GM23338 (cell line): ENCODE data around the gene LCE6A. TPM values are rescaled to one million over a fixed set of nuclear protein-coding genes. Genes with fewer than 3 reads are reported as not detected.

Experiments used
- ATAC-seq: fragments of 200-7000 bp; cut with Tn5 transposase; 3 replicates; pipeline ENCODE4 v1.9.1; 2020
- DNase-seq: peaks from one replicate; pipeline ENCODE4 v3.0.0-alpha.2; 2015; ENCODE audit warnings: low spot score
- H2AFZ ChIP-seq: fragments of 200-600 bp; sonication (generic); 2 replicates; pipeline ENCODE4 v1.8.0; 2016; ENCODE audit warnings: antibody characterized with exemption, mild to moderate bottlenecking, moderate library complexity
- H3F3A ChIP-seq: fragments of 200-600 bp; sonication (generic); replicated peaks from 2 replicates; pipeline ENCODE4 v1.8.0; 2017; ENCODE audit warnings: antibody characterized with exemption, mixed run types, low read depth
- H3K27ac ChIP-seq: fragments of 200-600 bp; sonication (generic); 2 replicates; pipeline ENCODE4 v1.6.1; 2016; ENCODE audit warnings: low read depth
- H3K27me3 ChIP-seq: fragments of 200-600 bp; sonication (generic); 2 replicates; pipeline ENCODE4 v1.8.0; 2016; ENCODE audit warnings: mild to moderate bottlenecking, mixed run types, moderate library complexity; ENCODE audit not compliant: insufficient read depth
- H3K36me3 ChIP-seq: fragments of 200-600 bp; sonication (generic); 2 replicates; pipeline ENCODE4 v1.8.0; 2016; ENCODE audit warnings: mild to moderate bottlenecking; ENCODE audit not compliant: insufficient read depth
- H3K4me1 ChIP-seq: fragments of 200-600 bp; sonication (generic); 2 replicates; pipeline ENCODE4 v1.8.0; 2016; ENCODE audit warnings: mild to moderate bottlenecking, moderate library complexity; ENCODE audit not compliant: insufficient read depth
- H3K4me2 ChIP-seq: fragments of 200-600 bp; sonication (generic); 2 replicates; pipeline ENCODE4 v1.7.1; 2017; ENCODE audit warnings: mixed run types
- H3K4me3 ChIP-seq: fragments of 200-600 bp; sonication (generic); 2 replicates; pipeline ENCODE4 v1.6.1; 2016; ENCODE audit warnings: mixed run types
- H3K79me2 ChIP-seq: fragments of 200-600 bp; sonication (generic); replicated peaks from 2 replicates; pipeline ENCODE4 v1.8.0; 2017; ENCODE audit warnings: mild to moderate bottlenecking; ENCODE audit not compliant: insufficient read depth
- H3K9me2 ChIP-seq: fragments of 200-600 bp; sonication (generic); 2 replicates; pipeline ENCODE4 v1.8.0; 2017; ENCODE audit not compliant: insufficient read depth
- H4K20me1 ChIP-seq: fragments of 200-600 bp; sonication (generic); replicated peaks from 2 replicates; pipeline ENCODE4 v1.8.0; 2017; ENCODE audit warnings: mild to moderate bottlenecking; ENCODE audit not compliant: insufficient read depth
- H3K27ac Mint-ChIP-seq: 2 replicates; pipeline ENCODE4 v1.8.0; 2020; ENCODE audit warnings: inconsistent platforms, mild to moderate bottlenecking, moderate library complexity, mixed read lengths
- H3K27me3 Mint-ChIP-seq: 3 replicates; pipeline ENCODE4 v1.8.0; 2022; ENCODE audit warnings: low read depth, mild to moderate bottlenecking, moderate library complexity, mixed read lengths, inconsistent platforms; ENCODE audit not compliant: insufficient read depth, poor library complexity
- H3K36me3 Mint-ChIP-seq: 3 replicates; pipeline ENCODE4 v1.8.0; 2021; ENCODE audit warnings: low read depth, mild to moderate bottlenecking, inconsistent platforms, moderate library complexity, mixed read lengths
- H3K4me1 Mint-ChIP-seq: 3 replicates; pipeline ENCODE4 v1.8.0; 2020; ENCODE audit warnings: mild to moderate bottlenecking, inconsistent platforms, mixed read lengths
- H3K4me3 Mint-ChIP-seq: 3 replicates; pipeline ENCODE4 v1.8.0; 2021; ENCODE audit warnings: moderate library complexity, mild to moderate bottlenecking, inconsistent platforms, mixed read lengths
- H3K9me3 Mint-ChIP-seq: 3 replicates; pipeline ENCODE4 v1.8.0; 2020; ENCODE audit warnings: moderate library complexity, mild to moderate bottlenecking, inconsistent platforms, mixed read lengths
- CREB1 ChIP-seq: fragments of 250-450 bp; sonication (Bioruptor Pico); IDR thresholded peaks from 2 replicates; pipeline ENCODE4 v1.5.0; 2020; ENCODE audit warnings: low read depth, mild to moderate bottlenecking, moderate library complexity
- EZH2 ChIP-seq: fragments of 200-600 bp; sonication (generic); IDR thresholded peaks from one replicate; pipeline ENCODE4 v1.8.0; 2017; ENCODE audit warnings: antibody characterized with exemption, mild to moderate bottlenecking, low read depth; ENCODE audit not compliant: unreplicated experiment
- EZH2phosphoT487 ChIP-seq: fragments of 200-600 bp; sonication (generic); IDR thresholded peaks from one replicate; pipeline ENCODE4 v1.8.1; 2018; ENCODE audit warnings: antibody characterized with exemption; ENCODE audit not compliant: unreplicated experiment
- JUNB ChIP-seq: IDR thresholded peaks from one replicate; pipeline ENCODE4 v1.6.1; 2016; ENCODE audit warnings: antibody characterized with exemption; ENCODE audit not compliant: unreplicated experiment
- POLR2AphosphoS5 ChIP-seq: IDR thresholded peaks from 2 replicates; pipeline ENCODE4 v1.6.1; 2016; ENCODE audit warnings: antibody characterized with exemption, low read depth
- REST ChIP-seq: IDR thresholded peaks from one replicate; pipeline ENCODE4 v1.6.1; 2018; ENCODE audit warnings: antibody characterized with exemption; ENCODE audit not compliant: unreplicated experiment
- STAT1 ChIP-seq: IDR thresholded peaks from one replicate; pipeline ENCODE4 v1.6.1; 2016; ENCODE audit warnings: antibody characterized with exemption; ENCODE audit not compliant: unreplicated experiment
- ZNF462 ChIP-seq: fragments of 250-450 bp; sonication (Bioruptor Pico); IDR thresholded peaks from 2 replicates; pipeline ENCODE4 v1.5.0; 2020; ENCODE audit warnings: mild to moderate bottlenecking, moderate library complexity
- polyA plus RNA-seq: library from polyadenylated mRNA; unstranded; fragments of >200 nt; fragmentation: Nextera tagmentation; extraction: Ambion mirVana; gene quantifications from 2 replicates; pipeline ENCODE4 v1.2.1, GENCODE V29; 2016
- total RNA-seq: library from RNA; depleted of rRNA; stranded (reverse); fragments of >200 nt; shearing (Covaris generic); gene quantifications from 2 replicates; pipeline ENCODE4 v1.2.3, GENCODE V29; 2014
- TF ChIP-seq, protein P1 (sequence below), 2 experiments: fragments of 200-600 bp in 1 of 2; sonication (generic) in 1 of 2; conservative IDR thresholded peaks; 2 replicates each; pipeline versions ENCODE4 v1.5.1 to v1.6.1; 2016 to 2017; ENCODE audit warnings: antibody characterized with exemption in 2 of 2, low read depth in 2 of 2, mild to moderate bottlenecking in 2 of 2, moderate library complexity in 1 of 2
- TF ChIP-seq, protein P2 (sequence below): IDR thresholded peaks from 2 replicates; pipeline ENCODE4 v1.6.1; 2016; ENCODE audit warnings: antibody characterized with exemption

LCE6A gene
- total and polyA plus RNA-seq, 2 experiments from 2014 or later = not detected

DNA sequence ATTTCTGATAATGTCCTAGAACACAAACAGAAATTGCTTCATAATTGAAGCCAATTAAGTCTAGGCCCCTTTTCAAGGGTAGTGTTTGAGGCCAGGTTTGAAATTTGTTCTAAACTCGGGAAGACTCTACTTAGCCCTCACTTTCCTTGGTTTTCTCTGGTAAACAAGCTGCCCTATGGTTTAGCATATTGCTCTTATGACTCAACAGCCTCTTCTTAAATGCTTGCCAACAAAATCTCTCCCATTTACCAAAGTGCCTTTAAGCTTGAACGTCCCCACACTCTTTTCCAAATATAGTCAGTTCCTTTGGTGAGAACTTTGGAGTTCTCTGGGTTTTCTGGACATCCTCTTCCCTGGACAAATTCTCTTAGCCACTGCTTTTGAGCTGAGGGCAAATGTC is 5.8 kb upstream of the LCE6A start:
- Histone ChIP-seq H3K4me3 (no peak overlapping the region), H3K79me2 (no peaks in the 10 kb centered on the region), H3K4me1 (no peaks in the 10 kb centered on the region), H3K4me2 (no peak overlapping the region), H3K27ac (no peak overlapping the region), H3K9me2 (no peaks in the 10 kb centered on the region), H3F3A (no peaks in the 10 kb centered on the region), H4K20me1 (no peaks in the 10 kb centered on the region), H3K27me3 (no peaks in the 10 kb centered on the region), H2AFZ (no peak overlapping the region), H3K36me3 (no peaks in the 10 kb centered on the region)
- TF ChIP-seq POLR2AphosphoS5 (no peak), REST (no peak), EZH2phosphoT487 (no peak), CREB1 (CRISPR knock-in tag) (no peak), JUNB (no peak), STAT1 (no peak), ZNF462 (no peak), EZH2 (no peak)
- TF ChIP-seq, protein P1, sequence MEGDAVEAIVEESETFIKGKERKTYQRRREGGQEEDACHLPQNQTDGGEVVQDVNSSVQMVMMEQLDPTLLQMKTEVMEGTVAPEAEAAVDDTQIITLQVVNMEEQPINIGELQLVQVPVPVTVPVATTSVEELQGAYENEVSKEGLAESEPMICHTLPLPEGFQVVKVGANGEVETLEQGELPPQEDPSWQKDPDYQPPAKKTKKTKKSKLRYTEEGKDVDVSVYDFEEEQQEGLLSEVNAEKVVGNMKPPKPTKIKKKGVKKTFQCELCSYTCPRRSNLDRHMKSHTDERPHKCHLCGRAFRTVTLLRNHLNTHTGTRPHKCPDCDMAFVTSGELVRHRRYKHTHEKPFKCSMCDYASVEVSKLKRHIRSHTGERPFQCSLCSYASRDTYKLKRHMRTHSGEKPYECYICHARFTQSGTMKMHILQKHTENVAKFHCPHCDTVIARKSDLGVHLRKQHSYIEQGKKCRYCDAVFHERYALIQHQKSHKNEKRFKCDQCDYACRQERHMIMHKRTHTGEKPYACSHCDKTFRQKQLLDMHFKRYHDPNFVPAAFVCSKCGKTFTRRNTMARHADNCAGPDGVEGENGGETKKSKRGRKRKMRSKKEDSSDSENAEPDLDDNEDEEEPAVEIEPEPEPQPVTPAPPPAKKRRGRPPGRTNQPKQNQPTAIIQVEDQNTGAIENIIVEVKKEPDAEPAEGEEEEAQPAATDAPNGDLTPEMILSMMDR (conservative IDR thresholded peaks at IDR 0.05; ENCODE audit: low read depth in 2 of 2) = no peak
- TF ChIP-seq, protein P2, sequence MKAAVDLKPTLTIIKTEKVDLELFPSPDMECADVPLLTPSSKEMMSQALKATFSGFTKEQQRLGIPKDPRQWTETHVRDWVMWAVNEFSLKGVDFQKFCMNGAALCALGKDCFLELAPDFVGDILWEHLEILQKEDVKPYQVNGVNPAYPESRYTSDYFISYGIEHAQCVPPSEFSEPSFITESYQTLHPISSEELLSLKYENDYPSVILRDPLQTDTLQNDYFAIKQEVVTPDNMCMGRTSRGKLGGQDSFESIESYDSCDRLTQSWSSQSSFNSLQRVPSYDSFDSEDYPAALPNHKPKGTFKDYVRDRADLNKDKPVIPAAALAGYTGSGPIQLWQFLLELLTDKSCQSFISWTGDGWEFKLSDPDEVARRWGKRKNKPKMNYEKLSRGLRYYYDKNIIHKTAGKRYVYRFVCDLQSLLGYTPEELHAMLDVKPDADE = no peak
- H3K27me3 Mint-ChIP-seq = peaks cover 2% of the 10 kb centered on the region
- peaks cover 12% of the 10 kb centered on the region for H3K9me3 Mint-ChIP-seq
- DNase-seq (no peak), ATAC-seq (no peak)
- no peaks in the 10 kb centered on the region for H3K36me3 Mint-ChIP-seq
- H3K27ac Mint-ChIP-seq = no peak overlapping the region
- no peak overlapping the region for H3K4me3 Mint-ChIP-seq
- H3K4me1 Mint-ChIP-seq = no peaks in the 10 kb centered on the region
